Gastroesophageal sphincter (tissue), 3 donors: ENCODE data around the gene KPNA3.

Source experiments
- EP300 ChIP-seq: sonication (generic); formaldehyde crosslinking; IDR thresholded peaks from one replicate; pipeline ENCODE4 v1.6.1; 2017; ENCODE audit warnings: antibody characterized with exemption, mild to moderate bottlenecking
- POLR2A ChIP-seq, 2 donors: fragments of 450-650 bp; IDR thresholded peaks; one replicate each; pipeline ENCODE4 v1.6.1; 2017; ENCODE audit warnings: antibody characterized with exemption in 2 of 2, mild to moderate bottlenecking in 2 of 2, moderate library complexity in 1 of 2
- TF ChIP-seq, protein P1 (sequence below), 4 experiments: fragments of 200-600 bp in 2 of 4; fragments of 450-650 bp in 2 of 4; sonication (generic) in 1 of 4; IDR thresholded peaks; one replicate each; pipeline ENCODE4 v1.5.1; 2017 to 2019; ENCODE audit warnings: antibody characterized with exemption in 4 of 4, mild to moderate bottlenecking in 2 of 4, moderate library complexity in 2 of 4

DNA sequence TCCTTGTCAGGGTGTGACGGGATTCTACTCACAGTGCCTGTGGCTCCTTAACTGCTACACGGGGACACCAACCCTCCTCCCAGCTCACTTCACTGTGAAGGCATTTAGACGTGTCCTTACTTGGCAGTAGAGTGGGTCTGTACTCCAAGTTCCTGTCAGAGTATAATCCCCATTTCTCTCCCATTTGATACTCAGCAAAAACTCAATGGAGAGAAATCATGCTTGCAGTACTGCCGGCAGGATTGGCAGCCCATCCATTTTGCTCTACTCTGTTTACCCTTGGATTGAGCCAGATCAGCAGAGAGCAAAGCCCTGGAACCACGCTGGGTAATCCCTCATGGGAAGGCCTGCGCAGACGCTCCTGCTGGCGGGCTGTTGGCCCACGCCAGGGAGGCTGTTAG is 135.2 kb downstream of the KPNA3 start:
- TF ChIP-seq, protein P1, sequence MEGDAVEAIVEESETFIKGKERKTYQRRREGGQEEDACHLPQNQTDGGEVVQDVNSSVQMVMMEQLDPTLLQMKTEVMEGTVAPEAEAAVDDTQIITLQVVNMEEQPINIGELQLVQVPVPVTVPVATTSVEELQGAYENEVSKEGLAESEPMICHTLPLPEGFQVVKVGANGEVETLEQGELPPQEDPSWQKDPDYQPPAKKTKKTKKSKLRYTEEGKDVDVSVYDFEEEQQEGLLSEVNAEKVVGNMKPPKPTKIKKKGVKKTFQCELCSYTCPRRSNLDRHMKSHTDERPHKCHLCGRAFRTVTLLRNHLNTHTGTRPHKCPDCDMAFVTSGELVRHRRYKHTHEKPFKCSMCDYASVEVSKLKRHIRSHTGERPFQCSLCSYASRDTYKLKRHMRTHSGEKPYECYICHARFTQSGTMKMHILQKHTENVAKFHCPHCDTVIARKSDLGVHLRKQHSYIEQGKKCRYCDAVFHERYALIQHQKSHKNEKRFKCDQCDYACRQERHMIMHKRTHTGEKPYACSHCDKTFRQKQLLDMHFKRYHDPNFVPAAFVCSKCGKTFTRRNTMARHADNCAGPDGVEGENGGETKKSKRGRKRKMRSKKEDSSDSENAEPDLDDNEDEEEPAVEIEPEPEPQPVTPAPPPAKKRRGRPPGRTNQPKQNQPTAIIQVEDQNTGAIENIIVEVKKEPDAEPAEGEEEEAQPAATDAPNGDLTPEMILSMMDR (IDR thresholded peaks at IDR 0.05): no peak
- TF ChIP-seq POLR2A (IDR thresholded peaks at IDR 0.05): no peak
- no peak for TF ChIP-seq EP300
